Measurements from ENCODE around the gene TCF7L1.
"Not testable (repeated sequence)": the region's sequence is repeated elsewhere in the genome, so short reads cannot be mapped to it uniquely, and the experiment has no call there.

The TCF7L1 gene

DNA sequence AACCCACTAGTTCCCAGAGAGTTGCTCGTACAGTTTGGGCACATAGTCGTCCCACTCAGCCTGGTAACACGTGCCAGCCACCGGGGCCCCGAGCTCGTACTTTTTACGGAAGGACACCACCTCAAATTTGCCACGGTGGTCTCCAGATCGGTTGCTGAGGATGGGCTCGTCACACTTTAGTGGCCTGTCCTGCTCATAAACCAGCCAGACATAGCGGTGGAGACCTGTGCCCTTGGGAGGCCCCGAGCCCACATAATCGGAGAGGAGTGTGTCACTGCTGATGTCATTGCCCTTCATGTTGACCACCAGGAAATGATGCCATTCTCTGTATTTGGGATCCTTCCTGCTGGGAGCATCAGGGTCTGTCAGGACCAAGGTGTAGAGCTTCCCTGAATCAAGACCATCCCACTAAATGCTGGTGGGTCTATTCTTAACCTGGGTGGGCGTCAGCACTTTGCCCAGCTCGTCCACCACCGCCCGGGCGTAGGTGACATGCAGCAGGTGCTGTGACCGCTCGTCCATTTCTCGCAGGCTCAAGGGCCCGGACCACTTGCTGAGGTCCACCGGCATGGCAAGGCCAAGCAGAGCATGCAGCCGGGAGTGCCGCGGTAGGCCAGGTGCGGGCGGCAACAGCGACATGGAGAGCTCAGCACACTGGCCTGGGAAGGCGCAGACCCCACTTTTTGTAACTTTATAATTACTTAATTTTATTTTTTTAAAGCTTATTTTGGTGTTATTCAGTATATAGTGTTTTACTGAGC lies 208.3 kb downstream of the TCF7L1 start:
- no peak for DNase-seq (ENCODE audit: low read depth in 1 of 2, low spot score in 1 of 2)

DNA sequence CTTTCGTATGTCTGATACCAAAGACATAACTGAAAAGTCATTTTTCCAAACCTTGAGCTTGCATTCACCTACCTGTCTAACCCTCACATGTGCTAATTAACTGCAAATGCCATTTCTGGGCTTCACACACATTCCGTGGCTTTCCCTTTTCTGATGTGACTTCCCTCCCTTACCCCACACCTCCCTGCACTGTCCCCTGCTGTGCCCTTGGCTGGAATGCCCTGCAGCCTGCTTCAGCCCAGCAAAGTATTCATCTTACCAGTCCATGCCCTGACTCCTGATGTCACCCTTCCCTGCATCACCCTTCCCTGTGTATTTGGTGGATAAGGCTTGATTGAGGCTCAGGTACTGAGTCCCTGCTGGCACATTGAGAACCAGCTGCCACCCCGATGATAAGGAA lies 209.0 kb downstream of the TCF7L1 start:
- no peak for DNase-seq (ENCODE audit: low read depth in 1 of 2, low spot score in 1 of 2)

DNA sequence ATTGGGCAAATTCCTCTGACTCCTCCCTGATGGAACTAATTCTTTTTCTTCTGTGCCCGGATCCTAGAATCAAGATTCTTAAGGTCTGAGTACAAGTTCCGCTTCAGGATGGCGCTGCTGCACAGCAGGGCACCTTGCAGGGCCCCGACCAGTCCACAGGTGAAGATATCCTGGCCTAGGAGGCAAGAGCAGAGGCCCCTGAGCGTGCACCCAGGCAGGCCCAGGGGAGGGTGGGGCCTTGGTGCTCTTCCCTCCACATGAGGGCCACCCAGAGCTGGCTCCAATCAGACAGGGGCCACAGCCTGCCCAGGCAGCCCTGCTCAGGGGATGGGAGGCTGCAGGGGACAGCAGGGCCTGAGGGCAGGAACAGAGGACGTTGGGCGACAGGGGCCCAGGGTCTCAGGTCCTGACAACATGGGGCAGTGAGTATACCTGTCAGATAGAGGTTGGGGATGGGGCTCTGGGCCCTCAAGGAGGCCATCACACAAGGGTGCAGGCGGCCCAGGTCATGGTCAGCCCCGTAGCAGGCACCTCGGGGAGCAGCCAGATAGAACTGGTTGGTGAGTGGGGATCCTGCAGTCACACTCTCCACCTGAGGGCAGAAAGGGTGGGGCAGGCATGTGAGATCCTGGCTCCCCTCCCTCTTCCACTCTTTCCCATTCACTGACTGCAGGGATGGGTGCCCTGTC lies 210.2 kb downstream of the TCF7L1 start:
- not testable (repeated sequence) for DNase-seq (ENCODE audit: low read depth in 1 of 2, low spot score in 1 of 2)

DNA sequence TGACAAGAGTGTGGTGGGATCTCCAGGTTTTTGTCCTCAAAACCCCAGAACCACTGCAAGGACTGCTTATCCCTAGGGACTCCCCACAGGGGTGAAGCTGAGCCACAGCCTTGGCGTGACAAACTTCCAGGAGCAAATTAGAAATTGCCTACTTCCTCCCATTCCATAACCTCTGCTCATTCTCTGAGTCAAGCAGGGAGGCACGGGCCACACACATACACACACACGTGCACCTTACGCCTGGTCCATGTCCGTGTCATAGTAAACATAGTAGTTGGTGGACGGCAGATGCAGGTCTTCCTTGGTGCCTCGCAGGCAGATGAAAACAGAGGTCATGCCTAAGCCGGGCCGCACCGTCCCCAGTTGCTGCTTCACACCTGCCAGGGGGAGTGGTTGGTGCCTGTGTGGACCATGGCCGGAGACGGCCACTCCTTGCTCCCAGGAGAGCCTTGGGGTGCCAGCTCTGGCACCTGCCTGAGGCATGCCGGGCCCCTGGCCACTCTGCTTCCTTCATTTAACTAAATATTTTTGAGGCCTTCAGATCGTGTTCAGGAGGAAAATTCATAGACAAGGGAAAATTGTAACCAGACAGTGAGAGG lies 211.3 kb downstream of the TCF7L1 start:
- no peak for DNase-seq (ENCODE audit: low read depth in 1 of 2, low spot score in 1 of 2)

DNA sequence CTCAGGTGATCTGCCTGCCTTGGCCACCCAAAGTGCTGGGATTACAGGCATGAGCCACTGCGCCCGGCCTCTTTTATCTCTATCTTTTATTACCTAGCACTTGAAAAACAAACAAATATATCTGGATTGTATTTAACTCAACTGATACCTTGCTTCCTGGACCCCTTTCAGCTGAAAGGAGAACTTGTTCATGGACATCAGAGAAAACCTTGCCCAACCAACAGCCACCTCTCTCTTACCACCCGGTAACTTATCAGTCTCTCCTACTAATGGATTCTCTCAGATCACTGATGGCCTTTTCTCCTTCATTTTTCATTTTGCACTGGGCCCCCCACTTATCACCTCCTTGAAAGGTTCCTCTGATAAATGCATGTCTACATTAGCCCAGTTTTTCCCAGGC lies 214.4 kb downstream of the TCF7L1 start:
- DNase-seq (ENCODE audit: low read depth in 1 of 2, low spot score in 1 of 2): no peak

DNA sequence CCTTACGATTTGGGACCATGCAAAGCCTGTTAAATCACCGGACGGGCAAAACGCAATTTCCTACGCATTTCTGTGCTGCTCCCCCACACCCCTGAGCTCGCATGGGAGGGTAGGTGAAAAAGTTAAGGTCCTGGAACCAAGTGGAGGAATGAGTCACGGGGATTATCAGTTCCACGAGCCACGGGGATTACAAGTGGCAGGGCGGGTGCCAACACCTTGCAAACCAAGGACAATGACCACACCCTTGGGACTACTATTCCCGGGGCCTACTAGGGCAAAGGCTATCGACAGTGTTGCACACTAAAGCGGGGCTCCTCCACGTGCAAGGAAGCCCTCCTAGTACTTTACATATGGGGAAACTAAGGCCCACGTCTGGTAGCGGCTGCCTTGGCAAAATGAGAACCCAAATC lies 220.7 kb downstream of the TCF7L1 start:
- no peak for DNase-seq (ENCODE audit: low read depth in 1 of 2, low spot score in 1 of 2)

DNA sequence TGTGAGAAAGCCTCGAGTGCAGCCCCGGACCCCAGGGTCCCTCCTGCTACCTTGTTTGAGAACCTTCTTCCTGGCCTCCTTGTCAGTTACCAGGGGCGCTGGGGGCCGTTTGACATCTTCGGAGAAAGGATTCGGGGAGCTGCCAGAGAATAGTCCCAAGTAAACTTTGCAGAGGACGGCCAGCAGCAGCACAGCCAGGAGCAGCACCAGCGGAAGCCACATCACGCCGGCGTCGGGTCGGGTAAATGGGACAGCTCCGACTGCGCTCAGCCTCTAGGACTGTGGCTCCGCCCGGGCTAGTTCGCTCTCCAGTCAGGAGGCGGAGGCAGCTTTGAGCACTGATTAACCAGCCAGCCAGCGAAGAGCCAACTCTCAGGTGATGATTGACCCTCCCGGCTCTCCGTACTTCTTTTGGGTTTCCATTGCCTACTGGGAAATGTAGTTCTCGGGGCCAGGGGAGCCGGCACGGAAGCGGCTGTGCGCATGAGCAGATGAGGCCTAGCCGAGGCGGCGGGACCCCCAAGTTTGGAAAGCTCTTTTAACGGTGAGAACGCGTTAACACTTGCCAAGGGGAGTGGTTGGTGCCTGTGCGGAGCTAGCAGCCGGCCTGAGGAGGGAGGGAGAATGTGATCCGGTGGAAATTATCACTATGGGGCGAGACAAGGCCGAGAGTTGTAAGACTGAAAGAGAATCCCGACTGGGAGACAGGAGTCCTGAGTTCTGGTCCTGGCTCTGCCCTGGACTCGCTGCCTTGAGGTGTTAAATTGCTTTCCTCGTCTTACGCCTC lies 221.3 kb downstream of the TCF7L1 start, which contains the start of the genes ELMOD3 and RETSAT:
Gene ELMOD3, plus strand, starts transcription at position 484 of the 787 bp plus-strand sequence. CDS start 2,430 bp downstream, outside the sequence.
Gene RETSAT, minus strand, starts transcription at position 243 of the 787 bp plus-strand sequence. Its CDS starts 21 bp downstream, at position 222.
- peak; percentile 85 to 93 for DNase-seq (ENCODE audit: low read depth in 1 of 2, low spot score in 1 of 2)

DNA sequence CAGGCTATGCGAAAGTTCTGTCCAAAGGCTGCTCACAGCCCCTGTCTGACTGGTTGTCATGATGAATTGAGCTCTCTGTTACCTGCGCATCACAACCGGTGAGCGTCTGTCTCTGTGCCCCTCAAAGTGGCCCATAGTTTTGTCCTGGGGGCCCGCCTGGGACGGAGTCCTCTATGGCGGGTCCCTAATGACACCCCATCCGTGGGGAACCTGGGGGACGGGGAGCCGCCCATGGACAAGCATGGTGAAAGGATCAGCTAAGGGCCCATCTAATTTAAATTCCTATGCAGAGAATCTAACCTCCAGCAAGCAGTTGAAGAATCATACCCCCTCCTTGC lies 221.8 kb downstream of the TCF7L1 start:
- DNase-seq (ENCODE audit: low read depth in 1 of 2, low spot score in 1 of 2): no peak

DNA sequence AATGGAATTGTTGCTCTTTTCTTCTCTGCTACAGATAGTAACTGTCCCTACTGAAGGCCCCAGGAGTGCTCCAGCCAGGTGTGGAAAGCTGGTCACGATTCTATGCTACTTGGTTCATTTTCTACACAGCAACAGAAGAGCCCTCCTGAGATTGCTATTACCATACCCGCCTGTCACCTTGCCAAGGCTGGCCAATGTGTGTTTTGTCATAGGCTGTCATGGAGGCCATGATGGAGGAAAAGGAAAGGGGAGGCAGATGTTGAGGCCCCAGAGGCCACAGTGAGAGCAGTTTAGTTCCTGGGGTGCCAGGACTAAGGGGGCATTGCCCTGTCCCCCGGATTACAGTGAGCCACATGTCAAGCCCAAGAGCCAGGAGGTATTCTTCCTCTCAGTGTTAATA lies 222.3 kb downstream of the TCF7L1 start:
- DNase-seq (ENCODE audit: low read depth in 1 of 2, low spot score in 1 of 2): no peak

DNA sequence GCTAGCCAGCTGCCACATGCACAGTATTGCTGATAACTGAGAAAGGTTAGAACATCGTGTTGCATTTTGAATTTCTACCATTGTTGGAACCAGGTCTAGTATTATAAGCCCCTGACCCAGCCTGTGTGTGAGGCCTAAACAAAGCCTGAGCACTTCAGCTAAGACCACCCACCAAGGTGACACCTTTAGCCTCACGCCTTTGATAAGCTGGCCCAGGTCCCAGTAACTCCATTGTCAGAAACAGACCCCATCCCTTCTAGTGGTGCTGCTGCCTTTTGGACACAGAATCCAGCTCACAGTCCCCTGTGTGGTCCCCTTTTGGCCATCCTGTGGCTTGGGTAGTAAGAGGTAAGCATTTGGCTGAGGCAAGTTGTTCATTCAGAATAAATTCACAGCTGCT lies 223.0 kb downstream of the TCF7L1 start:
- no peak for DNase-seq (ENCODE audit: low read depth in 1 of 2, low spot score in 1 of 2)

DNA sequence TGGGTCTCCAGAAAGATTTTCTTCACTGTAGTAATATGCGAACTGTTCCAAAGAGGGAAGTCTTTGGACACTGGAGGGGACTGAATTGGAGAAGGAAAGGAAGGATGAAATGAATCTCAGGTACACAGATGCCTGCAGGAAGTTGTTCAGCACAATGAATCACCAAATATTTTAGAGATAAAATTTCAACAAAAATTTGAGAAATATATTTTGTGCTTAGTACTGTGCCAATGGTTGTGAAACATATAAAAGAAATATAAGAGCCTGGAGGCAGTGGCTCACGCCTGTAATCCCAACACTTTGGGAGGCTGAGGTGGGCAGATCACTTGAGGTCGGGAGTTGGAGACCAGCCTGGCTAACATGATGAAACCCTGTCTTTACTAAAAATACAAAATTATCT lies 224.5 kb downstream of the TCF7L1 start:
- no peak for DNase-seq (ENCODE audit: low read depth in 1 of 2, low spot score in 1 of 2)
